Spleen (tissue), 11 donors: Measurements from ENCODE around the gene AXIN1. TPM values are rescaled to one million over a fixed set of nuclear protein-coding genes. Genes with fewer than 3 reads are reported as not detected.
"Not testable (repeated sequence)": the region's sequence is repeated elsewhere in the genome, so short reads cannot be mapped to it uniquely, and the experiment has no call there.

Source experiments
- DNase-seq: peaks from one replicate; pipeline ENCODE4 v3.0.0-alpha.2; 2020
- H3K27ac ChIP-seq, 8 donors: fragments of 200-600 bp; sonication (generic) in 7 of 8; 1 replicate in 4 of 8; 2 replicates in 4 of 8; pipeline versions ENCODE4 v1.5.0 to v1.8.0; 2016 to 2021; ENCODE audit warnings: inconsistent platforms in 4 of 8, mild to moderate bottlenecking in 4 of 8, moderate library complexity in 1 of 8
- H3K27me3 ChIP-seq, 7 donors: fragments of 200-600 bp; sonication (generic) in 6 of 7; replicated peaks in 1 of 7; 1 replicate in 4 of 7; 2 replicates in 3 of 7; pipeline versions ENCODE4 v1.5.0 to v1.8.0; 2016 to 2021; ENCODE audit warnings: inconsistent platforms in 3 of 7, mild to moderate bottlenecking in 1 of 7
- H3K36me3 ChIP-seq, 6 donors: fragments of 200-600 bp; sonication (generic) in 5 of 6; 1 replicate in 4 of 6; 2 replicates in 2 of 6; pipeline versions ENCODE4 v1.5.0 to v1.8.0; 2016 to 2021; ENCODE audit warnings: inconsistent platforms in 2 of 6
- H3K4me1 ChIP-seq, 6 donors: fragments of 200-600 bp; sonication (generic) in 5 of 6; 1 replicate in 3 of 6; 2 replicates in 3 of 6; pipeline versions ENCODE4 v1.5.0 to v1.8.0; 2016 to 2021; ENCODE audit warnings: inconsistent platforms in 3 of 6
- H3K4me3 ChIP-seq, 8 donors: fragments of 200-600 bp; sonication (generic) in 7 of 8; 1 replicate in 4 of 8; 2 replicates in 4 of 8; pipeline versions ENCODE4 v1.5.0 to v1.8.0; 2016 to 2021; ENCODE audit warnings: inconsistent platforms in 4 of 8, mild to moderate bottlenecking in 4 of 8, moderate library complexity in 2 of 8
- H3K9me3 ChIP-seq, 8 donors: fragments of 200-600 bp; sonication (generic) in 7 of 8; 1 replicate in 4 of 8; 2 replicates in 4 of 8; pipeline versions ENCODE4 v1.5.0 to v1.8.0; 2016 to 2021; ENCODE audit warnings: inconsistent platforms in 4 of 8
- POLR2A ChIP-seq, 3 donors: fragments of 450-650 bp; IDR thresholded peaks; one replicate each; pipeline ENCODE4 v1.5.1; 2017; ENCODE audit warnings: antibody characterized with exemption in 3 of 3, mild to moderate bottlenecking in 1 of 3
- POLR2AphosphoS5 ChIP-seq, 3 donors: sonication (generic); formaldehyde crosslinking; IDR thresholded peaks; one replicate each; pipeline ENCODE4 v1.5.1; 2017; ENCODE audit warnings: antibody characterized with exemption in 3 of 3
- WGBS, 5 donors: extraction: QIAGEN DNeasy Blood & Tissue Kit in 3 of 5; methylation state at CpG; one replicate each; pipeline versions ENCODE4 v1.1.5 to v1.1.7; 2013 to 2018; 5-methylcytosine and 5-hydroxymethylcytosine counted together
- intact Hi-C: fragments of 100-400 bp; cut with DNase I; formaldehyde crosslinking; loops from one replicate; pipeline ENCODE4 v1.15.0; 2023; ENCODE audit warnings: low total_unique reads
- polyA plus RNA-seq, 3 donors: library from polyadenylated mRNA; stranded (reverse); fragments of 200-250 nt; gene quantifications; one replicate each; pipeline ENCODE4 v1.2.1, GENCODE V29; 2013
- total RNA-seq, 7 donors: library from RNA; depleted of rRNA in 3 of 7; stranded (reverse); fragments of >200 nt in 3 of 7; fragmentation: NEBNext Ultra II Directional in 4 of 7; extraction: Animal tissue kit (Norgen Biotek cat#: 25700) in 4 of 7; gene quantifications; one replicate each; pipeline versions ENCODE4 v1.1.0 to v1.2.1, GENCODE V29; 2016 to 2021
- TF ChIP-seq, protein P1 (sequence below), 11 experiments: fragments of 200-600 bp in 7 of 11; fragments of 450-650 bp in 4 of 11; sonication (generic) in 4 of 11; IDR thresholded peaks in 8 of 11; conservative IDR thresholded peaks in 3 of 11; 1 replicate in 7 of 11; 2 replicates in 4 of 11; pipeline versions ENCODE4 v1.4.0 to v1.8.0; 2016 to 2021; ENCODE audit warnings: antibody characterized with exemption in 11 of 11, inconsistent platforms in 4 of 11, mild to moderate bottlenecking in 1 of 11
- donor health status: healthy with polysubstance abuse.
- donor health status: DM: no; HTN: no; CAD: no; lungs with moderate emphysema.
- donor health status: DM: no; HTN: no; CAD: no.
- donor health status: Bipolar disorder and iron deficiency.
- donor health status: healthy.
- donor health status: DM: no; HTN: no; CAD: no.
- donor health status: DM: yes; HTN: yes; CAD: no.

Gene AXIN1
- total and polyA plus RNA-seq, 10 donors: 12.9 to 27.3 (median 23.9) TPM

DNA sequence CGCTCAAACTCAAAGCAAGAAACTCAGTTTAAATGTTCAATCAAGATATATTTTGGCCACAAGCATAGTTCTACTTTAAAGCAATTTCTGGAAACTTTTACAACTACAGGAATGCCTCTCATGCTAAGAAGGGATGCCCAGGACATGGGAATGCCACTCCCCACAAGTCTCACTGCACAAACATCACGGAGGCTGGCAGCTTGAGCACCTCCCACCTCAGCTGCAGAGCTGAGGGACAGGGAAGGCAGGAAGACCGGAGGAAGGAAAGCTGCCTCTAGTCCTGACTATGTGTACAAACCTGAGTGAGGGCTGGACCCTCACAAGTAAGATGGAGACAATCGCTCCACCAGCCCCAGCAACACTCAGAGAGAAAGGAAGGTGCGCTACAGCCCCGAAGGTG lies 5.3 kb downstream of the AXIN1 start:
- H3K9me3 ChIP-seq: no peaks in the 10 kb centered on the region
- H3K36me3 ChIP-seq: peaks cover 0 to 68% (median 30%) of the 10 kb centered on the region in 6 donors
- no peak overlapping the region for H3K4me3 ChIP-seq
- TF ChIP-seq POLR2AphosphoS5 (IDR thresholded peaks at IDR 0.05) (no peak), POLR2A (IDR thresholded peaks at IDR 0.05) (no peak)
- TF ChIP-seq, protein P1, sequence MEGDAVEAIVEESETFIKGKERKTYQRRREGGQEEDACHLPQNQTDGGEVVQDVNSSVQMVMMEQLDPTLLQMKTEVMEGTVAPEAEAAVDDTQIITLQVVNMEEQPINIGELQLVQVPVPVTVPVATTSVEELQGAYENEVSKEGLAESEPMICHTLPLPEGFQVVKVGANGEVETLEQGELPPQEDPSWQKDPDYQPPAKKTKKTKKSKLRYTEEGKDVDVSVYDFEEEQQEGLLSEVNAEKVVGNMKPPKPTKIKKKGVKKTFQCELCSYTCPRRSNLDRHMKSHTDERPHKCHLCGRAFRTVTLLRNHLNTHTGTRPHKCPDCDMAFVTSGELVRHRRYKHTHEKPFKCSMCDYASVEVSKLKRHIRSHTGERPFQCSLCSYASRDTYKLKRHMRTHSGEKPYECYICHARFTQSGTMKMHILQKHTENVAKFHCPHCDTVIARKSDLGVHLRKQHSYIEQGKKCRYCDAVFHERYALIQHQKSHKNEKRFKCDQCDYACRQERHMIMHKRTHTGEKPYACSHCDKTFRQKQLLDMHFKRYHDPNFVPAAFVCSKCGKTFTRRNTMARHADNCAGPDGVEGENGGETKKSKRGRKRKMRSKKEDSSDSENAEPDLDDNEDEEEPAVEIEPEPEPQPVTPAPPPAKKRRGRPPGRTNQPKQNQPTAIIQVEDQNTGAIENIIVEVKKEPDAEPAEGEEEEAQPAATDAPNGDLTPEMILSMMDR (IDR thresholded peaks at IDR 0.05 in 8 of 11, conservative IDR thresholded peaks at IDR 0.05 in 3 of 11): no peak
- no peak overlapping the region for H3K27ac ChIP-seq
- 93 to 99% (median 96%) methylated on average over 6 of the region's 6 CpGs for WGBS, 5 donors
- intact Hi-C loops: no loop called here
- no peaks in the 10 kb centered on the region for H3K27me3 ChIP-seq
- no peak for DNase-seq
- peaks cover 15 to 96% (median 62%) of the 10 kb centered on the region in 6 donors for H3K4me1 ChIP-seq

DNA sequence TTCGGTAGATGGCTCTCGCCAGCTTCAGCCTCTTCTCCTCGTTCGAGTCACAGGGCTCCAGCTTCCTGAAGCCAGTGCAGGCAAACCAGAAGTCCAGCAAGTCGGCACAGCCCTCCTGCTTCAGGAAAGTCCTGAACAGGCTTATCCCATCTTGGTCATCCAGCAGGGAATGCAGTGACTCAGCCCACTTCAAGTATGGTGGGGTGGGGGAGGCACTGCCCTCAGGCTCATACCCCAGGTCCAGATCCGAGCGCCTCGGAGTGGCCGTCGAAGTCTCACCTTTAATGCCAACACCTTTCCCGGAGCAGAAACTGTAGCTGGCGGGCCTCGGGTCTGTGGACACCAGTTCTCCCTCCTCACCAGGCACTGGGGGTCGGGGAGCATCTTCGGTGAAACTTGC lies 5.9 kb downstream of the AXIN1 start:
- DNase-seq: no peak
- H3K4me3 ChIP-seq: no peak overlapping the region
- no peaks in the 10 kb centered on the region for H3K27me3 ChIP-seq
- H3K36me3 ChIP-seq: peaks cover 0 to 72% (median 30%) of the 10 kb centered on the region in 6 donors
- no peaks in the 10 kb centered on the region for H3K9me3 ChIP-seq
- TF ChIP-seq POLR2AphosphoS5 (IDR thresholded peaks at IDR 0.05) (no peak), POLR2A (IDR thresholded peaks at IDR 0.05) (no peak)
- TF ChIP-seq, protein P1 (IDR thresholded peaks at IDR 0.05 in 8 of 11, conservative IDR thresholded peaks at IDR 0.05 in 3 of 11): no peak
- 88 to 95% (median 94%) methylated on average over 9 to 15 of the region's 15 CpGs for WGBS, 5 donors
- H3K27ac ChIP-seq: no peak overlapping the region
- intact Hi-C loops: no loop called here
- H3K4me1 ChIP-seq: peaks cover 13 to 96% (median 62%) of the 10 kb centered on the region in 6 donors

DNA sequence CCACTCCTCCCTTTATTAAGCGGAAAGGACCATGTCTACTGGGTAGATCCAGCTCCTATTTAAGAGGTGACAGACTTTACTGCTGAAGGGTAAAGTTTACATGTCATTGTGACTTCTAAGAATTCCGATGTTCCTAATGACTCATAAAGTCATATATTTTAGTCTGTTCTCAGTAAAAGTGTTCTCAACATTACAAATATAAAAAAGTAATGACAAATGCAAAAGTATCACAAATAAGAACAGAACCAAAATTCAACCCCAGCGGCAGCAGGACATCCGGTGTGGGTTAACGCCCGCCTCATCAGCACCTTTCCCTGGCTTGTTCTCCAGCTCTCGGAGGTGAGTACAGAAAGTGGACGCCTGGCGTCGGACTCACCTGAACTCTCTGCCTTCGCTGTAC lies 6.8 kb downstream of the AXIN1 start:
- Histone ChIP-seq H3K27ac (no peak overlapping the region), H3K27me3 (no peaks in the 10 kb centered on the region), H3K4me3 (no peak overlapping the region), H3K9me3 (no peaks in the 10 kb centered on the region), H3K4me1 (peaks cover 6 to 96% (median 59%) of the 10 kb centered on the region in 6 donors), H3K36me3 (peaks cover 0 to 79% (median 30%) of the 10 kb centered on the region in 6 donors)
- intact Hi-C loops: no loop called here
- 83 to 91% (median 84%) methylated on average over 11 of the region's 11 CpGs for WGBS, 5 donors
- DNase-seq: no peak
- TF ChIP-seq, protein P1 (IDR thresholded peaks at IDR 0.05 in 8 of 11, conservative IDR thresholded peaks at IDR 0.05 in 3 of 11): no peak

DNA sequence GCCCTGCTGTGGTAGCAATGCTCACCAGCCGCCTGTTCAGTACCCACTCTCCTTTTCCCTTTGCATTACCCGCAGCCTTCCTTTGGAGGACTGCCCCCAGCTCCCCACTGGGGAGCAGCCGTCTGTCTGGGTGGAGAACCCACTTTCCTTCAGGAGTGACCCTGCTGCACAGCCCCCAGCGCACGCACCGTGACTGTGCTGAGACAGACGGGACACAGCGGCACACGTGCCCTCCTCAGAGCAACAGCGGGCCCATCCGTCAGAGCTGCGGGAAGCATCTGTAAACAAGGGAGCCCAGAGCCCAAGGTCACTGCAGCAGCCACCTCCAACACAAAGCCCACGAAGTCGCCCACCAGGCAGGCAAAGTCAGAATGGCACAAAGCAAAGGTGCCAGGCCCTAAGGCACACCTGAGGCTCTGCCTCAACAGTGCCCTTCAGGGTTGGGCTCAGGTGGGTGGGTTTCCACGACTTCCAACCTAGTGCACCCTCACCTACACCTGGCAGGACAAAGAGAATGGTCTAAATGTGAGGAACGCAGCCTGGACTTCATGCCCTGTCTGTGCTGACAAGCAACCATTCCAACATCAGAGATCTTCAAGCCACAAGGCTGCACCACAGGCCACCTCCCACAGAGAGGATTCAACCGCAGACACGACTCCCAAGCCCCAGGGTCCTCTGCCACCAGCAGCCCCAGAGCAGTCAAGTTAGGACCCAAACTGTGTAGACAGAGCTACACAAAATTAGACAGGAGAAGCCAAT lies 9.9 kb downstream of the AXIN1 start:
- Histone ChIP-seq H3K4me1 (peaks cover 5 to 96% (median 60%) of the 10 kb centered on the region in 6 donors), H3K36me3 (peaks cover 0 to 67% (median 30%) of the 10 kb centered on the region in 6 donors), H3K27me3 (no peaks in the 10 kb centered on the region), H3K4me3 (no peak overlapping the region), H3K27ac (no peak overlapping the region), H3K9me3 (no peaks in the 10 kb centered on the region)
- intact Hi-C loops: no loop called here
- WGBS, 5 donors: 72 to 86% (median 85%) methylated on average over 15 to 18 of the region's 18 CpGs
- TF ChIP-seq POLR2AphosphoS5 (IDR thresholded peaks at IDR 0.05): peak in 2 of 3 donors; percentile 6 to 16
- TF ChIP-seq POLR2A (IDR thresholded peaks at IDR 0.05): no peak
- DNase-seq: no peak

DNA sequence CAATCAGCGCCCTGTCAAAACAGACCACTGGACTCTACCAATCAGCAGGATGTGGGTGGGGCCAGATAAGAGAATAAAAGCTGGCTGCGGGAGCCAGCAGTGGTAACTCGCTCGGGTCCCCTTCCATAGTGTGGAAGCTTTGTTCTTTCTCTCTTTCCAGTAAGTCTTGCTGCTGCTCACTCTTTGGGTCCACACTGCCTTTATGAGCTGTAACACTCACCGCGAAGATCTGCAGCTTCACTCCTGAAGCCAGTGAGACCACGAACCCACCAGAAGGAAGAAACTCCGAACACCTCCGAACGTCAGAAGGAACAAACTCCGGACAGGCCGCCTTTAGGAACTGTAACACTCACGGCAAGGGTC lies 10.6 kb downstream of the AXIN1 start:
- Histone ChIP-seq H3K4me1 (peaks cover 5 to 96% (median 62%) of the 10 kb centered on the region in 6 donors), H3K36me3 (peaks cover 0 to 60% (median 25%) of the 10 kb centered on the region in 6 donors)
- H3K4me3 ChIP-seq, H3K27me3 ChIP-seq, H3K9me3 ChIP-seq, H3K27ac ChIP-seq, DNase-seq, intact Hi-C loops: not testable (repeated sequence)
- 67 to 95% (median 84%) methylated on average over 12 to 13 of the region's 13 CpGs for WGBS, 5 donors
